K562 (cell line): ENCODE results near the gene MEGF11. TPM values are rescaled to one million over a fixed set of nuclear protein-coding genes. Genes with fewer than 3 reads are reported as not detected.

Experiments used
- ATAC-seq: fragments of 200-7000 bp; cut with Tn5 transposase; 3 replicates; pipeline ENCODE4 v1.9.1; 2020; ENCODE audit warnings: moderate library complexity
- BruUV-seq: library from RNA; stranded (reverse); fragments of 400-500 nt; replicated peaks from 2 replicates; lab custom pipeline; 2021; lab: Mats Ljungman, UMichigan
- CTCF ChIA-PET: fragments of 300-600 bp; formaldehyde crosslinking; extraction: SDS; loops from one replicate; lab custom pipeline; 2021; ENCODE audit warnings: low intra/inter-chr PET ratio; lab: Yijun Ruan, JAX
- POLR2A ChIA-PET: fragments of 300-600, 350-650 bp; sonication (Branson Sonifier 250); formaldehyde crosslinking; extraction: SDS; loops from one replicate; lab custom pipeline; 2021; ENCODE audit warnings: antibody characterized with exemption, inconsistent platforms; lab: Yijun Ruan, JAX
- DNase-seq, 4 experiments: peaks; one replicate each; pipeline versions ENCODE4 v3.0.0 to v3.0.0-alpha.2; 2011 to 2018; ENCODE audit warnings: low spot score in 3 of 4, mixed read lengths in 3 of 4; ENCODE audit errors: extremely low read depth in 1 of 4
- FAIRE-seq: peaks from 2 replicates; lab custom pipeline; 2011; peaks lifted over from hg19 to GRCh38; lab: Jason Lieb, UNC
- H2AFZ ChIP-seq: 2 replicates; pipeline ENCODE4 v1.6.0; 2011; ENCODE audit warnings: low read depth, low read length, control low read depth, inconsistent platforms
- H3K27ac ChIP-seq: fragments of 200-600 bp; 3 replicates; pipeline ENCODE4 v1.8.0; 2011; ENCODE audit warnings: low read depth, mild to moderate bottlenecking, control low read depth, inconsistent platforms, low read length, moderate library complexity, mixed read lengths; ENCODE audit errors: extremely low read depth
- H3K27me3 ChIP-seq, 2 experiments: fragments of 300-600 bp in 1 of 2; 2 replicates in 1 of 2; 3 replicates in 1 of 2; pipeline versions ENCODE4 v1.6.0 to v1.8.0; 2011; ENCODE audit warnings: inconsistent platforms in 2 of 2, low read length in 2 of 2, mild to moderate bottlenecking in 1 of 2, mixed read lengths in 1 of 2, moderate library complexity in 1 of 2; ENCODE audit not compliant: control insufficient read depth in 2 of 2, insufficient read depth in 2 of 2
- H3K36me3 ChIP-seq: fragments of 300-600 bp; 3 replicates; pipeline ENCODE4 v1.8.0; 2011; ENCODE audit warnings: mild to moderate bottlenecking, low read length, inconsistent platforms; ENCODE audit not compliant: control insufficient read depth, insufficient read depth
- H3K4me1 ChIP-seq, 2 experiments: fragments of 200-600 bp in 1 of 2; replicated peaks in 1 of 2; 2 replicates in 1 of 2; 3 replicates in 1 of 2; pipeline versions ENCODE4 v1.5.1 to v1.8.0; 2011; ENCODE audit warnings: inconsistent platforms in 2 of 2, low read length in 2 of 2, mild to moderate bottlenecking in 1 of 2, mixed read lengths in 1 of 2, moderate library complexity in 1 of 2; ENCODE audit not compliant: control insufficient read depth in 2 of 2, insufficient read depth in 2 of 2
- H3K4me2 ChIP-seq: 2 replicates; pipeline ENCODE4 v1.6.1; 2011; ENCODE audit warnings: low read length, control low read depth, inconsistent platforms, mixed read lengths; ENCODE audit not compliant: insufficient read depth
- H3K4me3 ChIP-seq: fragments of 200-600 bp; sonication (generic), shearing (Covaris generic); 2 replicates; pipeline ENCODE4 v1.5.1; 2016; ENCODE audit warnings: control low read depth, inconsistent platforms
- H3K79me2 ChIP-seq: fragments of 200-600 bp; 3 replicates; pipeline ENCODE4 v1.8.0; 2011; ENCODE audit warnings: low read length, inconsistent platforms; ENCODE audit not compliant: control insufficient read depth, insufficient read depth
- H3K9ac ChIP-seq, 2 experiments: 2 replicates each; pipeline versions ENCODE4 v1.6.0 to v1.6.1; 2011; ENCODE audit warnings: low read depth in 2 of 2, low read length in 2 of 2, control low read depth in 1 of 2, inconsistent platforms in 1 of 2, mild to moderate bottlenecking in 1 of 2, mixed read lengths in 1 of 2; ENCODE audit not compliant: insufficient read depth in 1 of 2
- H3K9me1 ChIP-seq: one replicate; pipeline ENCODE4 v1.6.0; 2011; ENCODE audit warnings: inconsistent platforms, mild to moderate bottlenecking, low read length, moderate library complexity; ENCODE audit not compliant: control insufficient read depth, insufficient read depth
- H3K9me3 ChIP-seq: replicated peaks from 2 replicates; pipeline ENCODE4 v1.5.1; 2011; ENCODE audit warnings: low read depth, low read length, inconsistent platforms; ENCODE audit not compliant: control insufficient read depth, insufficient read depth
- H4K20me1 ChIP-seq: replicated peaks from 2 replicates; pipeline ENCODE4 v1.6.1; 2011; ENCODE audit warnings: low read length, inconsistent platforms, mixed read lengths; ENCODE audit not compliant: control insufficient read depth, insufficient read depth
- ILF3 ChIP-seq: fragments of 450-650 bp; IDR thresholded peaks from 2 replicates; pipeline ENCODE4 v1.6.1; 2018; ENCODE audit warnings: antibody characterized with exemption, mild to moderate bottlenecking, moderate library complexity, borderline replicate concordance
- LCOR ChIP-seq: sonication (generic); formaldehyde crosslinking; IDR thresholded peaks from 2 replicates; pipeline ENCODE4 v1.8.0; 2022; ENCODE audit warnings: mild to moderate bottlenecking, missing genetic modification reagents
- NFXL1 ChIP-seq: fragments of 450-650 bp; formaldehyde crosslinking; IDR thresholded peaks from 2 replicates; pipeline ENCODE4 v1.4.0; 2021; ENCODE audit warnings: mild to moderate bottlenecking
- THRB ChIP-seq: fragments of 450-650 bp; formaldehyde crosslinking; conservative IDR thresholded peaks from 2 replicates; pipeline ENCODE4 v1.4.0; 2022; ENCODE audit warnings: mild to moderate bottlenecking, missing genetic modification characterization
- USF1 ChIP-seq: sonication (generic); formaldehyde crosslinking; IDR thresholded peaks from 2 replicates; pipeline ENCODE4 v1.9.0; 2022; ENCODE audit warnings: mild to moderate bottlenecking, missing genetic modification reagents
- ZEB2 ChIP-seq: fragments of 450-650 bp; IDR thresholded peaks from 2 replicates; pipeline ENCODE4 v1.6.1; 2016
- ZNF316 ChIP-seq: fragments of 450-650 bp; IDR thresholded peaks from 2 replicates; pipeline ENCODE4 v1.6.1; 2016
- WGBS: fragments of 100-300 bp; shearing (Covaris generic); methylation state at CpG from one replicate; pipeline ENCODE4 v1.1.6; 2016; ENCODE audit warnings: low coverage, mixed read lengths; ENCODE audit not compliant: insufficient coverage; ENCODE audit errors: missing lambda C conversion rate; 5-methylcytosine and 5-hydroxymethylcytosine counted together
- in situ Hi-C: fragments of 300-500 bp; cut with MboI; formaldehyde crosslinking; loops from 4 replicates; pipeline ENCODE4 v1.15.0; 2018; ENCODE audit warnings: inconsistent platforms, mixed read lengths
- intact Hi-C: fragments of 100-400 bp; cut with micrococcal nuclease; formaldehyde crosslinking; loops from 2 replicates; pipeline ENCODE4 v1.14.2; 2022
- polyA plus RNA-seq, 8 experiments: library from polyadenylated mRNA; depleted of rRNA in 4 of 8; stranded (reverse) in 5 of 8; unstranded in 3 of 8; fragments of >200 nt; fragmentation: Nextera tagmentation in 2 of 8; fragmentation: Illumina TruSeq in 1 of 8; extraction: Ambion mirVana in 2 of 8; extraction: Trizol in 1 of 8; gene quantifications; 2 replicates each; pipeline versions ENCODE4 v1.2.1 to v1.2.3, GENCODE V29; 2011 to 2014; ENCODE audit warnings: inconsistent platforms in 1 of 8, missing spikeins in 1 of 8
- total RNA-seq, 7 experiments: library from RNA; depleted of rRNA in 6 of 7; stranded (reverse); fragments of >200 nt in 6 of 7; fragmentation: Illumina TruSeq in 2 of 7; extraction: Trizol in 2 of 7; gene quantifications; 2 replicates each; pipeline versions ENCODE4 v1.2.1 to v1.2.3, GENCODE V29; 2011 to 2021; ENCODE audit warnings: low replicate concordance in 1 of 7
- TF ChIP-seq, protein P1 (sequence below), 2 experiments: fragments of 450-650 bp in 1 of 2; sonication (generic) in 1 of 2; formaldehyde crosslinking in 1 of 2; IDR thresholded peaks in 1 of 2; conservative IDR thresholded peaks in 1 of 2; 2 replicates each; pipeline versions ENCODE4 v1.6.1 to v1.8.1; 2016 to 2023; ENCODE audit warnings: mild to moderate bottlenecking in 2 of 2, moderate library complexity in 2 of 2, inconsistent platforms in 1 of 2, missing genetic modification reagents in 1 of 2
- TF ChIP-seq, protein P2 (sequence below): sonication (generic); formaldehyde crosslinking; IDR thresholded peaks from 2 replicates; pipeline ENCODE4 v1.5.0; 2020; ENCODE audit warnings: missing genetic modification reagents

MEGF11 gene
- total and polyA plus RNA-seq, 9 of the 15 experiments (the other 6 are each of a cell fraction or from before 2014, with no cell fraction given) = 0.06 to 0.23 (median 0.20) TPM; not detected in 6

DNA sequence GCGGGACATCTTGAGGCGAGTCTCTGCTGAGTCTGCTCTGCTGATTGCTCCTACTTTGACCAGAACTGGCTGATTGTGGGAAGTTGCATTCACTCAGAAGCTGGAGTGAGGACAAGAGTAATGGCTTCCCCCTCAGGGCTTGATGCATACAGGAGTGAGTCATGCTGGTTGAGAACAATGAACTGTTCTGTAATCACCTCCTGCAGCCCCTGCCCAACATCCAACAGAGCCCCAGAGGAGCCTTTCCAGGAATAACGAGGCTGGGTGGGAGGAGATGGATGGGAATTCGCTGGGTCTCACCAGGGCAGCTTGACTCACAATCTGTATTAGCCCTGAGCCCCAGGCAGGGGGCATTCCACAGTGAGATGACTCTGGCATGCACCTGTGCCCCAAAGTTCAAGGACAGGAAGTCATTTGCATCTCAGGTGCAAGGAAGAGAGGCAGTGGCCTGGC lies 299.2 kb downstream of the MEGF11 start (continued):
- TF ChIP-seq, protein P1, sequence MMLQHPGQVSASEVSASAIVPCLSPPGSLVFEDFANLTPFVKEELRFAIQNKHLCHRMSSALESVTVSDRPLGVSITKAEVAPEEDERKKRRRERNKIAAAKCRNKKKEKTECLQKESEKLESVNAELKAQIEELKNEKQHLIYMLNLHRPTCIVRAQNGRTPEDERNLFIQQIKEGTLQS (IDR thresholded peaks at IDR 0.05) = no peak
- TF ChIP-seq, protein P1 (CRISPR knock-in tag; conservative IDR thresholded peaks at IDR 0.05) = no peak
- TF ChIP-seq LCOR (CRISPR knock-in tag) = no peak
- TF ChIP-seq, all 486 proteins: peak for 0

DNA sequence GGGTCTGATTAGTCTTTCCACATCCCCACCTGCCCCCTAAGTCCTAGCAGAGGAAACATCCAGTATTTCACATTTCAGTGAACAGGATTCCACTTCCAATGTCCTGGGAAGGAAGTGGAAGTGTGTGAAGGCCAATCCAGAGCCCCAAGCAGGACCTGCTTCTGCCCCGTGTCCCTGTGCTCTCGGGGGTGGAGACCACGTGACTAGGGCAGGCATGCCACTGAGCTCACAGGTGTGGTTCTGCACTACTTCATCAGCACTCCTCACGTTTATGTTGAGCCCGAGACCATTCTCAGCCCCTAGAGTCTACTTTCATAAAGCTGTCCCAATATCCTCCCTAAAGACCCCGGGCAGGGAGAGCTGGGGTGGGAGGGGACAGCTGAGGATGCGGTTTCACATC lies 299.9 kb downstream of the MEGF11 start:
- intact Hi-C loops = no loop called here
- DNase-seq = no peak

More for the DNA sequence above, 299.9 kb downstream of the MEGF11 start:
- Histone ChIP-seq H3K4me2 (no peak overlapping the region), H3K27me3 (peaks cover 18 to 32% of the 10 kb centered on the region in 2 experiments; a peak in 4 of 5 replicates), H3K36me3 (no peaks in the 10 kb centered on the region), H2AFZ (no peak overlapping the region), H3K27ac (no peak overlapping the region), H3K9me3 (no peaks in the 10 kb centered on the region), H3K4me3 (no peak overlapping the region), H3K79me2 (no peaks in the 10 kb centered on the region), H3K4me1 (no peaks in the 10 kb centered on the region), H3K9me1 (peaks cover 2% of the 10 kb centered on the region)
- in situ Hi-C loops = no loop called here
- ChIA-PET CTCF (no interaction called here), POLR2A (interaction anchor here (0.7 to 1.2 kb wide), 2 partner anchors 11 to 29 kb away, joined by 3 to 4 read pairs; no protein-coding TSS in a partner anchor)
- FAIRE-seq = no peak
- no TSS peak for BruUV-seq
- WGBS = 2% methylated on average over 7 of the region's 7 CpGs
- 0 out of 2 replicates have a peak, but pooled peaks have one; percentile 24 for TF ChIP-seq USF1 (CRISPR knock-in tag)
- TF ChIP-seq, protein P2, sequence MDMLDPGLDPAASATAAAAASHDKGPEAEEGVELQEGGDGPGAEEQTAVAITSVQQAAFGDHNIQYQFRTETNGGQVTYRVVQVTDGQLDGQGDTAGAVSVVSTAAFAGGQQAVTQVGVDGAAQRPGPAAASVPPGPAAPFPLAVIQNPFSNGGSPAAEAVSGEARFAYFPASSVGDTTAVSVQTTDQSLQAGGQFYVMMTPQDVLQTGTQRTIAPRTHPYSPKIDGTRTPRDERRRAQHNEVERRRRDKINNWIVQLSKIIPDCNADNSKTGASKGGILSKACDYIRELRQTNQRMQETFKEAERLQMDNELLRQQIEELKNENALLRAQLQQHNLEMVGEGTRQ (CRISPR knock-in tag) = 0 out of 2 replicates have a peak, but pooled peaks have one; percentile 21
- TF ChIP-seq ZNF316 = no peak
- no peak for TF ChIP-seq THRB
- no peak for TF ChIP-seq NFXL1
- no peak for TF ChIP-seq ZEB2
- no peak for TF ChIP-seq ILF3
- TF ChIP-seq, all 486 proteins: peak for 2
- H4K20me1 ChIP-seq = peaks cover 18% of the 10 kb centered on the region; the same call in 1 of the 2 replicates
- no peak overlapping the region for H3K9ac ChIP-seq
- ATAC-seq = no peak
